SK-N-SH treated with all-trans-retinoic acid at 6 μM for 48 hours (cell line): ENCODE data around the gene SYCN.
"Not testable (repeated sequence)": the region's sequence is repeated elsewhere in the genome, so short reads cannot be mapped to it uniquely, and the experiment has no call there.

ENCODE experiments used
- ATAC-seq: fragments of 200-7000 bp; cut with Tn5 transposase; 3 replicates; pipeline ENCODE4 v1.9.1; 2020; ENCODE audit warnings: mild to moderate bottlenecking, moderate library complexity
- ARNTL ChIP-seq: fragments of 450-650 bp; formaldehyde crosslinking; IDR thresholded peaks from 2 replicates; pipeline ENCODE4 v1.5.0; 2020; ENCODE audit warnings: low read depth, mild to moderate bottlenecking, moderate library complexity, borderline replicate concordance
- BACH2 ChIP-seq: fragments of 250-450 bp; sonication (Bioruptor Pico); IDR thresholded peaks from 2 replicates; pipeline ENCODE4 v1.9.0; 2021; ENCODE audit warnings: mild to moderate bottlenecking, borderline replicate concordance
- CREB5 ChIP-seq: fragments of 250-450 bp; sonication (Bioruptor Pico); IDR thresholded peaks from 2 replicates; pipeline ENCODE4 v1.5.1; 2020; ENCODE audit warnings: low read depth, mild to moderate bottlenecking, moderate library complexity
- CSDC2 ChIP-seq: fragments of 250-450 bp; sonication (Bioruptor Pico); IDR thresholded peaks from 2 replicates; pipeline ENCODE4 v1.5.0; 2020; ENCODE audit warnings: mild to moderate bottlenecking, moderate library complexity
- ESRRG ChIP-seq: fragments of 250-450 bp; sonication (Bioruptor Pico); IDR thresholded peaks from 2 replicates; pipeline ENCODE4 v1.6.1; 2021; ENCODE audit warnings: mild to moderate bottlenecking
- GLIS3 ChIP-seq: fragments of 250-450 bp; sonication (Bioruptor Pico); IDR thresholded peaks from 2 replicates; pipeline ENCODE4 v1.5.0; 2020; ENCODE audit warnings: mild to moderate bottlenecking, moderate library complexity
- ISL1 ChIP-seq: fragments of 250-450 bp; sonication (Bioruptor Pico); IDR thresholded peaks from 2 replicates; pipeline ENCODE4 v2.1.2; 2022; ENCODE audit warnings: mild to moderate bottlenecking, moderate library complexity
- OSR1 ChIP-seq: fragments of 250-450 bp; sonication (Bioruptor Pico); IDR thresholded peaks from 2 replicates; pipeline ENCODE4 v1.8.0; 2022; ENCODE audit warnings: moderate library complexity, mild to moderate bottlenecking, inconsistent platforms
- PATZ1 ChIP-seq: fragments of 250-450 bp; sonication (Bioruptor Pico); IDR thresholded peaks from 2 replicates; pipeline ENCODE4 v1.8.0; 2020; ENCODE audit warnings: mild to moderate bottlenecking, moderate library complexity, borderline replicate concordance
- PPARA ChIP-seq: fragments of 250-450 bp; sonication (Bioruptor Pico); IDR thresholded peaks from 2 replicates; pipeline ENCODE4 v1.5.0; 2020; ENCODE audit warnings: mild to moderate bottlenecking, borderline replicate concordance
- RARB ChIP-seq: fragments of 250-450 bp; sonication (Bioruptor Pico); IDR thresholded peaks from 2 replicates; pipeline ENCODE4 v1.8.0; 2021; ENCODE audit warnings: mild to moderate bottlenecking, moderate library complexity
- SNAI2 ChIP-seq: fragments of 250-450 bp; sonication (Bioruptor Pico); IDR thresholded peaks from 2 replicates; pipeline ENCODE4 v1.5.0; 2020; ENCODE audit warnings: mild to moderate bottlenecking, moderate library complexity
- TCF4 ChIP-seq: fragments of 250-450 bp; sonication (Bioruptor Pico); IDR thresholded peaks from 2 replicates; pipeline ENCODE4 v1.8.0; 2021; ENCODE audit warnings: mild to moderate bottlenecking, moderate library complexity, borderline replicate concordance
- TOX ChIP-seq: fragments of 250-450 bp; sonication (Bioruptor Pico); IDR thresholded peaks from 2 replicates; pipeline ENCODE4 v1.8.0; 2021; ENCODE audit warnings: mild to moderate bottlenecking, moderate library complexity, borderline replicate concordance
- ZC3H10 ChIP-seq: fragments of 250-450 bp; sonication (Bioruptor Pico); IDR thresholded peaks from 2 replicates; pipeline ENCODE4 v1.5.1; 2021; ENCODE audit warnings: mild to moderate bottlenecking, moderate library complexity
- ZFP3 ChIP-seq: fragments of 250-450 bp; sonication (Bioruptor Pico); IDR thresholded peaks from 2 replicates; pipeline ENCODE4 v1.5.0; 2020; ENCODE audit warnings: mild to moderate bottlenecking, moderate library complexity
- ZFP30 ChIP-seq: fragments of 450-650 bp; formaldehyde crosslinking; IDR thresholded peaks from 2 replicates; pipeline ENCODE4 v1.5.0; 2022; ENCODE audit warnings: mild to moderate bottlenecking, moderate library complexity
- ZNF565 ChIP-seq: fragments of 450-650 bp; formaldehyde crosslinking; conservative IDR thresholded peaks from 2 replicates; pipeline ENCODE4 v1.5.0; 2020; ENCODE audit warnings: low read depth, mild to moderate bottlenecking, moderate library complexity
- ZNF70 ChIP-seq: fragments of 450-650 bp; formaldehyde crosslinking; IDR thresholded peaks from 2 replicates; pipeline ENCODE4 v1.5.0; 2020; ENCODE audit warnings: mild to moderate bottlenecking, moderate library complexity
- ZNF8 ChIP-seq: fragments of 450-650 bp; formaldehyde crosslinking; IDR thresholded peaks from 2 replicates; pipeline ENCODE4 v1.5.0; 2020; ENCODE audit warnings: mild to moderate bottlenecking, moderate library complexity

Gene SYCN

GRCh38 chr19:39247701-39248664 is 43.9 kb upstream of the SYCN start (continued):
- no peak for TF ChIP-seq CREB5 (CRISPR knock-in tag)
- no peak for TF ChIP-seq SNAI2 (CRISPR knock-in tag)

GRCh38 chr19:39246951-39247669 is 43.0 kb upstream of the SYCN start:
- no peak; the same call in 2 of the 3 replicates for ATAC-seq
- no peak for TF ChIP-seq ZNF8

GRCh38 chr19:39245166-39245565 is 41.1 kb upstream of the SYCN start:
- peak; percentile 76 for ATAC-seq

GRCh38 chr19:39244410-39245100 is 40.5 kb upstream of the SYCN start, which contains the start of gene IFNL3:
Gene IFNL3, minus strand, starts transcription at chr19:39245006. Its CDS starts 39 bp downstream, at chr19:39244967.
- ATAC-seq: not testable (repeated sequence)

GRCh38 chr19:39243741-39244140 is 39.7 kb upstream of the SYCN start:
- ATAC-seq: not testable (repeated sequence)

- ATAC-seq: no peak
- no peak for TF ChIP-seq TCF4 (CRISPR knock-in tag)
- TF ChIP-seq ZFP3 (CRISPR knock-in tag): no peak
- no peak for TF ChIP-seq ZNF70 (CRISPR knock-in tag)
- no peak for TF ChIP-seq CSDC2 (CRISPR knock-in tag)
- TF ChIP-seq ISL1 (CRISPR knock-in tag): no peak
- no peak for TF ChIP-seq PATZ1
- TF ChIP-seq ZNF8: no peak
- TF ChIP-seq TOX (CRISPR knock-in tag): no peak
- no peak for TF ChIP-seq ARNTL
- no peak for TF ChIP-seq BACH2 (CRISPR knock-in tag)
- no peak for TF ChIP-seq OSR1 (CRISPR knock-in tag)
- TF ChIP-seq PPARA (CRISPR knock-in tag): no peak
- no peak for TF ChIP-seq ZFP30 (CRISPR knock-in tag)
- TF ChIP-seq SNAI2 (CRISPR knock-in tag): no peak
- no peak for TF ChIP-seq RARB (CRISPR knock-in tag)
- no peak for TF ChIP-seq CREB5 (CRISPR knock-in tag)
- TF ChIP-seq ZNF565: no peak
- TF ChIP-seq ZC3H10: no peak
- no peak for TF ChIP-seq GLIS3 (CRISPR knock-in tag)
- no peak for TF ChIP-seq ESRRG (CRISPR knock-in tag)
Measured at GRCh38 chr19:39240421-39240820, 36.4 kb upstream of the SYCN start.
